Heart right ventricle (tissue), 16 donors: ENCODE measurements around the gene RBP3. TPM values are rescaled to one million over a fixed set of nuclear protein-coding genes. Genes with fewer than 3 reads are reported as not detected.
"Not testable (repeated sequence)": the region's sequence is repeated elsewhere in the genome, so short reads cannot be mapped to it uniquely, and the experiment has no call there.

Experiments
- ATAC-seq, 8 donors: fragments of 200-7000 bp; cut with Tn5 transposase; one replicate each; pipeline ENCODE4 v1.9.1; 2020; ENCODE audit warnings: mild to moderate bottlenecking in 8 of 8, moderate library complexity in 8 of 8, moderate number of reproducible peaks in 1 of 8
- DNase-seq, 2 donors: peaks; one replicate each; pipeline ENCODE4 v3.0.0-alpha.2; 2020
- H3K27ac ChIP-seq, 10 donors: fragments of 200-600 bp; sonication (generic) in 2 of 10; one replicate each; pipeline versions ENCODE4 v1.5.0 to v1.8.0; 2020 to 2022; ENCODE audit warnings: mild to moderate bottlenecking in 3 of 10
- H3K27me3 ChIP-seq, 7 donors: fragments of 200-600 bp; one replicate each; pipeline ENCODE4 v1.8.0; 2021 to 2022; ENCODE audit warnings: mild to moderate bottlenecking in 2 of 7
- H3K36me3 ChIP-seq, 9 donors: fragments of 200-600 bp; sonication (generic) in 1 of 9; one replicate each; pipeline versions ENCODE4 v1.5.0 to v1.8.0; 2020 to 2022; ENCODE audit warnings: mild to moderate bottlenecking in 2 of 9
- H3K4me1 ChIP-seq, 9 donors: fragments of 200-600 bp; sonication (generic) in 1 of 9; one replicate each; pipeline versions ENCODE4 v1.5.0 to v1.8.0; 2020 to 2022; ENCODE audit warnings: mild to moderate bottlenecking in 4 of 9
- H3K4me3 ChIP-seq, 10 donors: fragments of 200-600 bp; sonication (generic) in 2 of 10; one replicate each; pipeline versions ENCODE4 v1.5.0 to v1.8.0; 2020 to 2022; ENCODE audit warnings: mild to moderate bottlenecking in 7 of 10, moderate library complexity in 2 of 10
- H3K9me3 ChIP-seq, 11 donors: fragments of 200-600 bp in 10 of 11; sonication (generic) in 2 of 11; one replicate each; pipeline versions ENCODE4 v1.5.0 to v1.8.0; 2013 to 2022; ENCODE audit warnings: mild to moderate bottlenecking in 2 of 11, control low read depth in 1 of 11, moderate library complexity in 1 of 11
- CTCF ChIP-seq, 9 donors: fragments of 200-600 bp; sonication (generic) in 2 of 9; IDR thresholded peaks; one replicate each; pipeline versions ENCODE4 v1.5.0 to v1.8.0; 2021 to 2022; ENCODE audit warnings: antibody characterized with exemption in 9 of 9, mild to moderate bottlenecking in 5 of 9, moderate library complexity in 1 of 9
- WGBS, 2 donors: extraction: QIAGEN DNeasy Blood & Tissue Kit; methylation state at CpG; one replicate each; pipeline ENCODE4 v1.1.7; 2013; ENCODE audit warnings: inconsistent platforms in 1 of 2; 5-methylcytosine and 5-hydroxymethylcytosine counted together
- intact Hi-C, 10 donors: fragments of 100-400 bp; cut with DNase I; formaldehyde crosslinking; loops; one replicate each; pipeline versions ENCODE4 v1.11.1 to v1.14.2; 2022
- polyA plus RNA-seq, 2 donors: library from polyadenylated mRNA; stranded (reverse); fragments of 200-250 nt; gene quantifications; one replicate each; pipeline ENCODE4 v1.2.3, GENCODE V29; 2013
- total RNA-seq, 10 donors: library from RNA; stranded (reverse); fragmentation: NEBNext Ultra II Directional in 3 of 10; extraction: Animal tissue kit (Norgen Biotek cat#: 25700) in 3 of 10; gene quantifications; one replicate each; pipeline versions ENCODE4 v1.2.1 to v1.2.4, GENCODE V29; 2021 to 2023
- donor health status: Arrhythmogenic right ventricular cardiomyopathy.
- donor health status: ischemic (EF 13 %, LVEDD 7.1; RV severe dilation, severe dysfunction).
- donor health status: healthy with polysubstance abuse.
- donor health status: DM: no; HTN: yes; CAD: no.
- donor health status: DM: no; HTN: no; CAD: no.
- donor health status: ischemic (EF 25% LVEDD 6.9; RV normal size, moderate dysfunction).
- donor health status: ischemic (EF 25% LVEDD 5.7; RV mildly dilated, moderate dysfunction).
- donor health status: healthy.
- donor health status: DM: yes; HTN: yes; CAD: no.
- donor health status: Ischemic cardiomyopathy.
- donor health status: ischemic (EF 35%, LVEDD 5.7; RV mildly dilated, moderate dysfunction).
- donor health status: nonischemic (EF 11% LVEDD 7.7; RV severe dilation, severe dysfunction).
- donor health status: DM: yes; HTN: yes; CAD: no.
- donor health status: PGD.
- donor health status: ischemic (EF 29% LVEDD 5.4; RV normal size, mild dysfunction).
- donor health status: nonischemic (EF 23%, LVEDD 6.1; RV moderate dilation, normal function).

RBP3 gene
- total and polyA plus RNA-seq, 12 donors, result not detected

DNA sequence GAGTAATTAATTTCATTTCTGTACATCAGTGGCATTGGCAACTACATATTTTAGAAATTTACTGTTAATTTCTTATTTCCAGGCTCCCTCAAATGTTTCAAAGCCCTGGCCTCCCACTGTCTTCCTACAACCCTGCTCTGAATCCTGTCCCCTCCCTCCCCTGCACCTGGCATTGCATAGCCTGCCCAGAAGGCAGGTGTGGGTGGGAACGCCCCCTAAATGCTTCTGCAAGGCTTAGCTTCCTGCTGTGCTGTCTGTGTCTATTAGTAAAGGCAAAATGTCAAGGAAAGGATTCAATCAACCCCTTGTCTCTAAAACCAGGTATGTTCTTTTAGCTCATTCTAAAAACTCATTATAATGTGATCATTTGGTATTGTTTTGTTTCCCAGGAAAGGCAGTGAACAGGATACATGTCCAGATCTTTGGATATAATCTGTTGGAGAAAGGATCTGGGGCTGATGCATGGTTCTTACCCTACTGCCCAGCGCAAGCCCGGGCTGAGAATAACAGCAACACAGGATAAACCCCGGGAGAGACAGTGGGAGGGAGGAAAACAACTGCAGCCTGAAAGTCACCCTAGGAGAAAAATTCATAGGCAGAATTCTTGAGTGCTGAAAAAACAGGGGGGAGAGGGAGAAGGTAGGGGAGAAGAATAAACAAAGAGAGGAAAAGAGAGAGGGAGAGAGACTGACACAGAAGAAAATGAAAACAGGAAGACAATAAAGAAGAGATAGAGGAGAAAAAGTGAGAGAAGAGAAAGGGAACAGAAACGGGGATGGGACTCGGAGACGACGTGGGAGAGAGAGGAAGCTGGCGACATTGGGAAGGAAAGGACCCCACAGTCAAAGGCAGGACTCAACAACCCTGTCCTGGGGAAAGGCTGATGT, 35.3 kb downstream of the RBP3 start:
- WGBS, 2 donors, result 15 to 17% methylated on average over 9 of the region's 9 CpGs
- H3K36me3 ChIP-seq, result no peaks in the 10 kb centered on the region
- no peaks in the 10 kb centered on the region for H3K9me3 ChIP-seq
- TF ChIP-seq CTCF (IDR thresholded peaks at IDR 0.05), result no peak
- DNase-seq (no peak), ATAC-seq (no peak)
- H3K27me3 ChIP-seq, result peaks cover 0 to 25% (median 3%) of the 10 kb centered on the region in 7 donors
- peak overlapping the region; percentile 57 to 96 (median 78) for H3K4me3 ChIP-seq
- peak overlapping the region in 1 of 10 donors; percentile 80 for H3K27ac ChIP-seq
- peaks cover 0 to 12% (median 7%) of the 10 kb centered on the region in 9 donors for H3K4me1 ChIP-seq
- intact Hi-C loops, result loop anchor here in 2 of 10 donors (2.0 to 5.0 kb wide), 2 partner anchors 19 to 1101 kb away; no protein-coding TSS in a partner anchor

GRCh38 chr10:47384148-47384921, 36.2 kb downstream of the RBP3 start, which contains the start of gene ZNF488:
ZNF488 (minus strand) TSS chr10:47384293; CDS start chr10:47368829, 15,464 bp downstream.
- intact Hi-C loops, result loop anchor here in 2 of 10 donors (2.0 to 5.0 kb wide), 2 partner anchors 18 to 1102 kb away; no protein-coding TSS in a partner anchor
- 1% methylated on average over 67 to 75 of the region's 75 CpGs for WGBS, 2 donors

GRCh38 chr10:47386104-47386503, 37.9 kb downstream of the RBP3 start:
- H3K27ac ChIP-seq, ATAC-seq, H3K36me3 ChIP-seq, H3K4me3 ChIP-seq, H3K9me3 ChIP-seq, DNase-seq, intact Hi-C loops: not testable (repeated sequence)
- WGBS, 2 donors, result 93 to 95% methylated on average over 2 of the region's 2 CpGs
- Histone ChIP-seq H3K27me3 (peaks cover 0 to 23% (median 3%) of the 10 kb centered on the region in 7 donors), H3K4me1 (peaks cover 0 to 12% (median 7%) of the 10 kb centered on the region in 9 donors)

More at GRCh38 chr10:47384148-47384921, 36.2 kb downstream of the RBP3 start, which contains the start of gene ZNF488:
- H3K27me3 ChIP-seq, result peaks cover 0 to 23% (median 3%) of the 10 kb centered on the region in 7 donors
- H3K4me3 ChIP-seq, result peak within 1 kb of the TSS; percentile 57 to 96 (median 78)
- TF ChIP-seq CTCF (IDR thresholded peaks at IDR 0.05), result peak in 2 of 9 donors; percentile 4 to 13
- H3K9me3 ChIP-seq, result no peaks in the 10 kb centered on the region
- peaks cover 0 to 12% (median 7%) of the 10 kb centered on the region in 9 donors for H3K4me1 ChIP-seq
- DNase-seq, result peak; percentile 78 to 86
- H3K36me3 ChIP-seq, result no peaks in the 10 kb centered on the region
- H3K27ac ChIP-seq, result peak within 1 kb of the TSS in 9 of 10 donors; percentile 45 to 88 (median 75)
- ATAC-seq, result peak; percentile 98 to 99 (median 99)

DNA sequence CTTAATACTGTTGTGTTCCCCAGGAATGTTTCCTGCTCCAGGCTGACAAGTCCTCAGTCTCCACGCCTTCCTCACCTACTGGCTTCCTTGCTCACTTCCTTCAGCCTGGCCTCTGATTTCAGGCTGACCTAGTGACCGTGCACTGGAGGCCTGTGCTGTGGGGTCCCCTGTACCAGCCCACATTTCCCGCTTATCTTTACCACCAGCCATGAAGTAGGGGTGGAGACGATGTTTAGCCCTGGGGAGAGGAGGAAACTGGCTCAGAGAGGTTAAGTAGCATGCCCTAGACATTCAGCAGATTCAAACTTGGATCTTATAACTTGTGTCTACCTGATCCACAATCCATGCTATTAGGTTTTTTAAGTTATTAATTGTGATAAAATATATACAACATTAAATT, 40.7 kb downstream of the RBP3 start:
- Histone ChIP-seq H3K4me1 (peaks cover 0 to 9% (median 6%) of the 10 kb centered on the region in 9 donors), H3K27ac (no peak overlapping the region), H3K36me3 (no peaks in the 10 kb centered on the region), H3K4me3 (no peak overlapping the region), H3K9me3 (peaks cover 0 to 3% (median 0%) of the 10 kb centered on the region in 11 donors), H3K27me3 (peaks cover 0 to 15% (median 0%) of the 10 kb centered on the region in 7 donors)
- ATAC-seq, result no peak
- no peak for TF ChIP-seq CTCF (IDR thresholded peaks at IDR 0.05)
- DNase-seq, result no peak
- WGBS, 2 donors, result 80 to 83% methylated on average over 4 of the region's 4 CpGs
- intact Hi-C loops, result no loop called here
